Large intestine (tissue), 3 donors: ENCODE measurements around the gene PSPH. TPM values are rescaled to one million over a fixed set of nuclear protein-coding genes. Genes with fewer than 3 reads are reported as not detected.
A peak's percentile ranks its signal among the peaks of the same experiment; 100 is the strongest.
"Not testable (repeated sequence)": the region's sequence is repeated elsewhere in the genome, so short reads cannot be mapped to it uniquely, and the experiment has no call there.

ENCODE experiments used
- DNase-seq, 2 donors: peaks; one replicate each; pipeline versions ENCODE4 v3.0.0 to v3.0.0-alpha.2; 2013
- H3K27ac ChIP-seq: one replicate; pipeline ENCODE4 v1.5.1; 2013; ENCODE audit warnings: low read length
- H3K27me3 ChIP-seq: 2 replicates; pipeline ENCODE4 v1.6.1; 2013; ENCODE audit warnings: low read length; ENCODE audit not compliant: control insufficient read depth, insufficient read depth
- H3K36me3 ChIP-seq: 2 replicates; pipeline ENCODE4 v1.6.1; 2013; ENCODE audit warnings: low read length; ENCODE audit not compliant: control insufficient read depth, insufficient read depth
- H3K4me1 ChIP-seq: one replicate; pipeline ENCODE4 v1.6.1; 2013; ENCODE audit warnings: low read length; ENCODE audit not compliant: control insufficient read depth, insufficient read depth
- H3K4me3 ChIP-seq: one replicate; pipeline ENCODE4 v1.5.1; 2013; ENCODE audit warnings: low read length
- H3K9me3 ChIP-seq: one replicate; pipeline ENCODE4 v1.6.1; 2013; ENCODE audit warnings: mild to moderate bottlenecking, low read depth, low read length, moderate library complexity; ENCODE audit not compliant: control insufficient read depth
- WGBS: methylation state at CpG from one replicate; pipeline ENCODE4 v1.1.5; 2013; ENCODE audit warnings: low lambda C conversion rate; ENCODE audit not compliant: insufficient coverage; 5-methylcytosine and 5-hydroxymethylcytosine counted together
- polyA plus RNA-seq: library from polyadenylated mRNA; unstranded; fragments of 120-200 nt; gene quantifications from one replicate; pipeline ENCODE4 v1.2.1, GENCODE V29; 2013

The PSPH gene
- polyA plus RNA-seq, 1 donor, result 50.2 TPM

DNA sequence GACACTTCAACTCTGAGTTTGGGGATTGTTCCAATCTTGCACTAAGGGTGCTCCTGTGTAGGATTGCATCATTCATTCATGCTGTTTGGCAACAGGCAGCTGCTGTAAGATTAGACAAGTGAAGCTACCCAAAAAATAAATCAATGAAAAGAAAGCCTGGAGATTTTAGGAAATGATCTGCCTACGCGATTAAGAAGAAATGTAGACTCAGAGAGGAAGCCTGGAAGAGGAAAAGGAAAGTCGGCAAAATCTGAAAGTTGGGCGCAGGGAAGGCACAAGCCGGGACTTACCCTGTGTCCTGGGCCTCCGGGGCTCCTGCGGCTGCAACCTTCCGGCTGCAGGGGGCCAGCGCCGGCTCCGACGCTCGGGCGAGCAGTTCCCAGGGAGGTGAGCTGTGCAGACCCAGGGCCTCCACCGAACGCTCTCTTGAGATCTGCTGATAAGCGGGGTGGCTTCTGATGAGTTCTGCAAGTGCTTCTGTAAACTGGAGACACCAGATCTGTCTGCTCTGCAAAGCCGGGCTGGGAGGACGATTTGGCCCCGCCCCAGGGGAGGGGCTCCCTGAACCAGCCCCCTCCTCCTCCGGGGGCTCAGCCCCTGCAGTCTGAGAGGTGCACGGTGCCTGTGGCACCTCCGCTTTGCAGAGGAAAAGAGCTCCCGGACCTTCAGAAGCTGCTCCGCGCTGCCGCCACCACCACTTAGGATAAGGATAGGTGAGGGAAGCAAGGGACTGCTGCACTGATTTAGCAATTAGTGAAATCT is 17.4 kb downstream of the PSPH start:
- H3K27ac ChIP-seq, result peak overlapping the region; percentile 70
- WGBS, result 10% methylated on average over 2 of the region's 27 CpGs
- no peaks in the 10 kb centered on the region for H3K27me3 ChIP-seq
- H3K4me1 ChIP-seq, result peaks cover 17% of the 10 kb centered on the region
- peaks cover 15% of the 10 kb centered on the region for H3K36me3 ChIP-seq
- peak; percentile 80 to 89 for DNase-seq
- H3K9me3 ChIP-seq, result no peaks in the 10 kb centered on the region
- peak overlapping the region; percentile 58 for H3K4me3 ChIP-seq

GRCh38 chr7:56032578-56032977 is 18.7 kb downstream of the PSPH start:
- peak overlapping the region; percentile 58 for H3K4me3 ChIP-seq
- H3K36me3 ChIP-seq, result peaks cover 25% of the 10 kb centered on the region
- H3K27ac ChIP-seq, result peak overlapping the region; percentile 70
- H3K4me1 ChIP-seq, result peaks cover 25% of the 10 kb centered on the region
- no CpG with 5 or more reads among the region's 7 CpGs for WGBS
- H3K9me3 ChIP-seq, DNase-seq, H3K27me3 ChIP-seq: not testable (repeated sequence)

GRCh38 chr7:56031556-56031955 is 19.7 kb downstream of the PSPH start:
- Histone ChIP-seq H3K27ac (peak overlapping the region; percentile 70), H3K4me1 (peaks cover 31% of the 10 kb centered on the region), H3K4me3 (peak overlapping the region; percentile 58), H3K36me3 (peaks cover 35% of the 10 kb centered on the region)
- not testable (repeated sequence) for DNase-seq, H3K27me3 ChIP-seq, H3K9me3 ChIP-seq
- no CpG with 5 or more reads among the region's 8 CpGs for WGBS

DNA sequence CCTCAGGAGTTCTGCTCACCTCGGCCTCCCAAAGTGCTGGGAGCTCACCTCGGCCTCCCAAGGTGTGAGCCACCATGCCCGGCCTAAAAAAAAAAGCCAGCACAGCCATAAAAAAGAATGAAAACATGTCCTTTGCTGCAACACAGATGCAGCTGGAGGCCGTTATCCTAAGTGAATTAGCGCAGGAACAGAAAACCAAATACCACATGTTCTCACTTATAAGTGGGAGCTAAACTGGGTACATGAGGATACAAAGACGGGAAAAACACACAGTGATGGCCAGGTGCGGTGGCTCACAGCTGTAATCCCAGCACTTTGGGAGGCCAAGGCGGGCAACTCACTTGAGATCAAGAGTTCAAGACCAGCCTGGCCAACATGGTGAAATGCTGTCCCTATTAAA is 20.9 kb downstream of the PSPH start:
- no peak for DNase-seq
- H3K4me3 ChIP-seq, result no peak overlapping the region
- H3K36me3 ChIP-seq, result peaks cover 46% of the 10 kb centered on the region
- peaks cover 34% of the 10 kb centered on the region for H3K4me1 ChIP-seq
- H3K27ac ChIP-seq, result peak overlapping the region; percentile 95
- WGBS, result no CpG with 5 or more reads among the region's 8 CpGs
- H3K9me3 ChIP-seq, result no peaks in the 10 kb centered on the region
- no peaks in the 10 kb centered on the region for H3K27me3 ChIP-seq

DNA sequence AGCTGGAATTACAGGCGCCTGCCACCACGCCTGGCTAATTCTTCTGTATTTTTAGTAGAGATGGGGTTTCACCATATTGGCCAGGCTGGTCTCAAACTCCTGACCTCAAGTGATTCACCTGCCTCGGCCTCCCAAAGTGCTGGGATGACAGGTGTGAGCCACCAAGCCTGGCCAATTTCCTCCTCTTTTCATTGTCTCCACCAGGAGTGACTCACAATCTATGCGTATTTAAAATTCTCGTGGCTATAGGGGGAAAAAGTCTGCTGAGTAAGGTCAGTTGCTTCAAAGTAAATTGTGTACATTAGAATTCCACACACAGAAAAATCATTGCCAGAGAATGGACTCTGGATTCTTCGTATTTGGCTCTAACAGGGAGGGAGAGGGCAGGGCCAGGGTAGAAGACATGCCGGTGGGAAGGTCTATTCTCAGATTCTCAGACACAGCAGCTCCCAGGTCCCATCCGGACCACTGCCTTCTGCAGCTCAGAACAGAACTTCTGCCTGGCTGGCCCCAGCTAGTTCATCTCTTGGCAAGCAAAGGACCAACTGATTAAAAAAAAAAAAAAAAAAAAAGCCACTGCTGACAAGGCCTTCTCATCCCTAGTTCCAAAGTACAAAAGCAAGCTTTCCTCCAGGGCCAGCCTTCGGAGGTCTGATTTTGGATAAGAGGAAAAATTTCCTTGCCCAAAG is 22.2 kb downstream of the PSPH start:
- no peaks in the 10 kb centered on the region for H3K27me3 ChIP-seq
- H3K36me3 ChIP-seq, result peaks cover 51% of the 10 kb centered on the region
- H3K4me1 ChIP-seq, result peaks cover 34% of the 10 kb centered on the region
- H3K9me3 ChIP-seq, result no peaks in the 10 kb centered on the region
- no peak overlapping the region for H3K4me3 ChIP-seq
- peak overlapping the region; percentile 95 for H3K27ac ChIP-seq
- peak; percentile 76 to 90 for DNase-seq
- WGBS, result no CpG with 5 or more reads among the region's 9 CpGs

DNA sequence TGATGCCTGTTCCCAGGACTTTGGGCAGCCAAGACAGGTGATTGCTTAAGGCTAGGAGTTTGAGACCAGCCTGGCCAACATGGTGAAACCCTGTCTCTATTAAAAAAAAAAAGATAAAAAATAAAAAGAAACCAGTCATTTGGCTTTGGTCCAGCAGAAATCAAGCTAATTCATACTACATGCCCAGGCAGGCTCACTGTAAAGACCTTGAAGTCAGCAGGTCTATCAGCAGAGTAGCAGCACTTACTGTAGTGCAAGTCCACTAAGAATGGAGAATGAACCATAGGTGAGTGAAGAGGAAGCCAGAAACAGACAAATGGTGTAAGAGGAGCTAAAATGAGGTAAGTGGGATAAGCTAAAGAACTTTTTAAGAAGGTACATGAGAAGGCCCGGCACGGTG is 24.7 kb downstream of the PSPH start:
- WGBS, result no CpG with 5 or more reads among the region's 2 CpGs
- no peak overlapping the region for H3K4me3 ChIP-seq
- H3K36me3 ChIP-seq, result peaks cover 57% of the 10 kb centered on the region
- peaks cover 34% of the 10 kb centered on the region for H3K4me1 ChIP-seq
- H3K27me3 ChIP-seq, result no peaks in the 10 kb centered on the region
- peak overlapping the region; percentile 16 for H3K27ac ChIP-seq
- H3K9me3 ChIP-seq, result no peaks in the 10 kb centered on the region
- DNase-seq, result no peak

DNA sequence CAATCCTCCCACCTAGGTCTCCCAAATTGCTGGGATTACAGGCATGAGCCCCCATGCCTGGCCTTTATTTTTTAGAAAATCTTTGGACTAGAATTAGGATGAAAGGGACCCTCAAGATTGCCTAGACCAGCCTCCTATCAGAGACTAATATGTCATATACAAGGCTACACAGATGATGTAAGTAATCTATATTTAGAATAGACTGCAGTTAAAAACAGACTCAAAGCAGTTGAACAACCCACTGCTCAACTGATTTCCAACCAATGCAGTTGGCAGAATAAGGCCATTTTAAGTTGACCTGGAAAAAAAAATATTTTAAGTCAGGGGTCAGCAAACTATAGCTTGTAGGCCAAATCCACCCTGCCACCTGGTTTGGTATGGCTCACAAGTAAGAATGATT is 27.7 kb downstream of the PSPH start:
- Histone ChIP-seq H3K27me3 (no peaks in the 10 kb centered on the region), H3K4me3 (no peak overlapping the region), H3K9me3 (no peaks in the 10 kb centered on the region), H3K4me1 (peaks cover 25% of the 10 kb centered on the region), H3K27ac (no peak overlapping the region), H3K36me3 (peaks cover 72% of the 10 kb centered on the region)
- DNase-seq, result no peak

DNA sequence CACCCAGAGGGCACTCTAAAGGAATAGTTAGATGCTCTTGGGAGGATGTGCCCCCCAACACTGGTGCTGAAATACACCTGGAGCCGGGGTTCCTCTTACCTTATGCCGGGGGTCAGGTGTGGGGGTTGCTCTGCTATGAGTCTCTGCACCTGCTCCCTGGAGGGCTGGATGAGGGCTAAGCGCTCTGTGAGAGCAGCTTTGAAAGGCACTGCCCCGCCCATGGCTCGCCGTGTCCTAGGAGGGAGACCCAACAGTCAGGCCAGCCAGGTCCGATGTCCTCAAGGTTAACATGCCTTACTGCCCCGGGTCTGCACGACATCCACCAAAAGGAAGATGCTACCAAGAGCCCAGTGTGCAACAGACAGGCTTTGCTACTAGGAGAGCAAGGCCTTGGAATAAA is 31.7 kb downstream of the PSPH start:
- peaks cover 64% of the 10 kb centered on the region for H3K36me3 ChIP-seq
- peak overlapping the region; percentile 70 for H3K27ac ChIP-seq

GRCh38 chr7:56017015-56017414 is 34.2 kb downstream of the PSPH start:
- DNase-seq, H3K9me3 ChIP-seq, H3K27me3 ChIP-seq, H3K4me3 ChIP-seq: not testable (repeated sequence)
- H3K4me1 ChIP-seq, result peaks cover 15% of the 10 kb centered on the region
- no CpG with 5 or more reads among the region's 3 CpGs for WGBS
- peaks cover 68% of the 10 kb centered on the region for H3K36me3 ChIP-seq
- peak overlapping the region; percentile 44 for H3K27ac ChIP-seq

More for the DNA sequence above, 31.7 kb downstream of the PSPH start:
- WGBS, result no CpG with 5 or more reads among the region's 9 CpGs
- H3K4me1 ChIP-seq, result peaks cover 15% of the 10 kb centered on the region
- H3K4me3 ChIP-seq, result no peak overlapping the region
- no peaks in the 10 kb centered on the region for H3K9me3 ChIP-seq
- no peak for DNase-seq
- no peaks in the 10 kb centered on the region for H3K27me3 ChIP-seq

DNA sequence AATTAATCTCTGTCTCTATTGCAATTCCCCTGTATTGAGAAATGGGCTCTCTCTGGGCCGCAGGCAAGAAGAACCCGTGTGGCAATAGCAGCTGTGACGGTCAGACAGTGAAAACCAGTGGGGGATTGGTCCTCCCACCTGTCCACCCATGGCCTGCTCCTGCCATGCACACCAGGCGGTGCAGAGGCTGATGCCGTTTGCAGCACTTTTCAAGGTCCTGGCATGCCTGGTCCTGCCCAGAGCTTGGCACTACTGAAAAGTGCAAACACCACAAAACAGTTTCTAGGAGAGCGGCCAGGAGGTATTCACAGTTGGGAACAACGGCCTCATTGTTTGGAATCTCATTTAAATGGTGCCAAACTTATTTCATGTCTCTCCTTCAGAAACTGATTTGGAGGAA is 41.5 kb downstream of the PSPH start:
- H3K27ac ChIP-seq, result no peak overlapping the region
- H3K27me3 ChIP-seq, result no peaks in the 10 kb centered on the region
- H3K4me3 ChIP-seq, result no peak overlapping the region
- 80% methylated on average over 1 of the region's 7 CpGs for WGBS
- no peaks in the 10 kb centered on the region for H3K9me3 ChIP-seq
- peaks cover 32% of the 10 kb centered on the region for H3K36me3 ChIP-seq
- no peak for DNase-seq
- H3K4me1 ChIP-seq, result peaks cover 18% of the 10 kb centered on the region
